Kidney (tissue), 14 donors: Measurements from ENCODE around the gene CWC15. TPM values are rescaled to one million over a fixed set of nuclear protein-coding genes. Genes with fewer than 3 reads are reported as not detected.

Experiments used
- DNase-seq, 5 donors: peaks; one replicate each; pipeline ENCODE4 v3.0.0-alpha.2; 2013 to 2020
- FAIRE-seq: peaks from 2 replicates; lab custom pipeline; 2012; peaks lifted over from hg19 to GRCh38; lab: Jason Lieb, UNC
- H3K27ac ChIP-seq, 2 donors: one replicate each; pipeline ENCODE4 v1.7.0; 2013; ENCODE audit warnings: low read depth in 2 of 2, low read length in 2 of 2, inconsistent platforms in 1 of 2
- H3K27me3 ChIP-seq: one replicate; pipeline ENCODE4 v1.7.1; 2013; ENCODE audit warnings: low read length, inconsistent platforms; ENCODE audit not compliant: control insufficient read depth, insufficient read depth
- H3K36me3 ChIP-seq, 3 donors: one replicate each; pipeline versions ENCODE4 v1.7.0 to v1.7.1; 2013; ENCODE audit warnings: low read length in 3 of 3, control low read depth in 1 of 3, inconsistent platforms in 1 of 3; ENCODE audit not compliant: insufficient read depth in 3 of 3, control insufficient read depth in 2 of 3
- H3K4me1 ChIP-seq, 3 donors: one replicate each; pipeline versions ENCODE4 v1.7.0 to v1.7.1; 2013; ENCODE audit warnings: low read length in 3 of 3, inconsistent platforms in 1 of 3, low read depth in 1 of 3; ENCODE audit not compliant: control insufficient read depth in 2 of 3, insufficient read depth in 2 of 3
- H3K4me3 ChIP-seq, 3 donors: one replicate each; pipeline versions ENCODE4 v1.7.0 to v1.8.1; 2013; ENCODE audit warnings: low read length in 3 of 3, control low read depth in 1 of 3, inconsistent platforms in 1 of 3
- H3K9ac ChIP-seq, 3 donors: one replicate each; pipeline versions ENCODE4 v1.7.0 to v1.7.1; 2013; ENCODE audit warnings: low read length in 3 of 3, control low read depth in 1 of 3, inconsistent platforms in 1 of 3
- H3K9me3 ChIP-seq, 3 donors: one replicate each; pipeline versions ENCODE4 v1.7.0 to v1.7.1; 2013; ENCODE audit warnings: low read length in 3 of 3, control low read depth in 1 of 3, inconsistent platforms in 1 of 3; ENCODE audit not compliant: control insufficient read depth in 2 of 3, insufficient read depth in 1 of 3
- CTCF ChIP-seq: IDR thresholded peaks from 3 replicates; pipeline ENCODE4 v1.5.1; 2012; ENCODE audit warnings: mild to moderate bottlenecking, moderate library complexity, borderline replicate concordance; ENCODE audit not compliant: insufficient read depth; ENCODE audit errors: extremely low read depth
- intact Hi-C: fragments of 100-400 bp; cut with DNase I; formaldehyde crosslinking; loops from one replicate; pipeline ENCODE4 v1.11.1; 2022
- polyA plus RNA-seq: library from polyadenylated mRNA; stranded (reverse); fragments of 350-450 nt; fragmentation: Illumina TruSeq; extraction: RNeasy Lipid Tissue Mini Kit (QIAGEN cat#74804); gene quantifications from one replicate; pipeline ENCODE4 v1.2.3, GENCODE V29; 2014; ENCODE audit warnings: low read depth, low replicate concordance; ENCODE audit not compliant: insufficient read depth
- total RNA-seq: library from RNA; stranded (reverse); fragmentation: NEBNext Ultra II Directional; extraction: Animal tissue kit (Norgen Biotek cat#: 25700); gene quantifications from one replicate; pipeline ENCODE4 v1.2.1, GENCODE V29; 2021
- donor health status: control.
- donor health status: control.
- donor health status: control.
- donor health status: control.
- donor health status: control.
- donor health status: DM: yes; HTN: yes; CAD: no.
- donor health status: Normal renal cell carcinoma (clear cell type).

CWC15 gene
- total and polyA plus RNA-seq, 2 donors from 2014 or later: 61.7 to 87.5 TPM

GRCh38 chr11:95014184-95014821 is 40.9 kb upstream of the CWC15 start:
- TF ChIP-seq CTCF: no peak
- Histone ChIP-seq H3K27ac (no peak overlapping the region), H3K27me3 (no peaks in the 10 kb centered on the region), H3K36me3 (no peaks in the 10 kb centered on the region), H3K4me1 (no peaks in the 10 kb centered on the region), H3K9ac (no peak overlapping the region), H3K9me3 (no peaks in the 10 kb centered on the region), H3K4me3 (no peak overlapping the region)
- intact Hi-C loops: no loop called here
- no peak for DNase-seq
- no peak for FAIRE-seq

GRCh38 chr11:95011376-95011775 is 38.0 kb upstream of the CWC15 start:
- no peak for TF ChIP-seq CTCF
- no peak overlapping the region for H3K27ac ChIP-seq
- intact Hi-C loops: no loop called here
- H3K9ac ChIP-seq: no peak overlapping the region
- no peaks in the 10 kb centered on the region for H3K4me1 ChIP-seq
- no peak for DNase-seq
- no peak for FAIRE-seq
- H3K9me3 ChIP-seq: no peaks in the 10 kb centered on the region
- H3K36me3 ChIP-seq: no peaks in the 10 kb centered on the region
- no peaks in the 10 kb centered on the region for H3K27me3 ChIP-seq
- H3K4me3 ChIP-seq: no peak overlapping the region

- FAIRE-seq: no peak
- Histone ChIP-seq H3K4me3 (no peak overlapping the region), H3K27ac (no peak overlapping the region), H3K4me1 (no peaks in the 10 kb centered on the region), H3K27me3 (no peaks in the 10 kb centered on the region), H3K9me3 (no peaks in the 10 kb centered on the region), H3K9ac (no peak overlapping the region), H3K36me3 (no peaks in the 10 kb centered on the region)
- DNase-seq: no peak
- no peak for TF ChIP-seq CTCF
- intact Hi-C loops: no loop called here
Measured at GRCh38 chr11:95005642-95006041, 32.3 kb upstream of the CWC15 start.

- no peak overlapping the region for H3K27ac ChIP-seq
- H3K9ac ChIP-seq: no peak overlapping the region
- no peaks in the 10 kb centered on the region for H3K4me1 ChIP-seq
- H3K27me3 ChIP-seq: no peaks in the 10 kb centered on the region
- H3K9me3 ChIP-seq: no peaks in the 10 kb centered on the region
- no peak overlapping the region for H3K4me3 ChIP-seq
- no peak for TF ChIP-seq CTCF
- H3K36me3 ChIP-seq: no peaks in the 10 kb centered on the region
- intact Hi-C loops: no loop called here
- FAIRE-seq: no peak
- DNase-seq: no peak
Measured at GRCh38 chr11:95003716-95004115, 30.4 kb upstream of the CWC15 start.
